OCI-LY7 (cell line): Measurements from ENCODE around the gene TCF12. TPM values are rescaled to one million over a fixed set of nuclear protein-coding genes. Genes with fewer than 3 reads are reported as not detected.

Source experiments
- BruUV-seq: library from RNA; stranded (reverse); fragments of 400-500 nt; replicated peaks from 2 replicates; lab custom pipeline; 2021; lab: Mats Ljungman, UMichigan
- CTCF ChIA-PET: fragments of 300-600 bp; sonication (Branson Sonifier 250); formaldehyde crosslinking; loops from one replicate; lab custom pipeline; 2022; ENCODE audit warnings: antibody characterized with exemption; ENCODE audit not compliant: unreplicated experiment; lab: Charles Lee
- POLR2A ChIA-PET: fragments of 300-600 bp; sonication (Branson Sonifier 250); formaldehyde crosslinking; loops from one replicate; lab custom pipeline; 2022; ENCODE audit warnings: antibody characterized with exemption; lab: Charles Lee
- DNase-seq: peaks from one replicate; pipeline ENCODE4 v3.0.0-alpha.2; 2015; ENCODE audit warnings: low spot score
- H2AFZ ChIP-seq: fragments of 200-600 bp; sonication (generic), shearing (Covaris generic); 2 replicates; pipeline ENCODE4 v1.6.1; 2014; ENCODE audit warnings: mild to moderate bottlenecking, antibody characterized with exemption, low read length, moderate library complexity
- H3K27ac ChIP-seq: fragments of 200-600 bp; sonication (generic); 2 replicates; pipeline ENCODE4 v1.5.1; 2014; ENCODE audit warnings: mixed run types, low read depth, mild to moderate bottlenecking, moderate library complexity, low read length, inconsistent platforms; ENCODE audit not compliant: poor library complexity, severe bottlenecking
- H3K36me3 ChIP-seq: fragments of 200-600 bp; sonication (generic); 2 replicates; pipeline ENCODE4 v1.6.1; 2014; ENCODE audit warnings: mild to moderate bottlenecking, antibody characterized with exemption, low read length, moderate library complexity, mixed read lengths; ENCODE audit not compliant: insufficient read depth
- H3K4me1 ChIP-seq: fragments of 200-600 bp; sonication (generic); 2 replicates; pipeline ENCODE4 v1.5.1; 2014; ENCODE audit warnings: mild to moderate bottlenecking, low read length; ENCODE audit not compliant: insufficient read depth, poor library complexity, severe bottlenecking
- H3K4me2 ChIP-seq: fragments of 200-600 bp; sonication (generic); 2 replicates; pipeline ENCODE4 v1.6.1; 2014; ENCODE audit warnings: mild to moderate bottlenecking, low read length
- H3K4me3 ChIP-seq: fragments of 200-600 bp; sonication (generic); 2 replicates; pipeline ENCODE4 v1.5.1; 2014; ENCODE audit warnings: mild to moderate bottlenecking, low read depth, low read length; ENCODE audit not compliant: poor library complexity, severe bottlenecking
- H3K79me2 ChIP-seq: fragments of 200-600 bp; sonication (generic); 2 replicates; pipeline ENCODE4 v1.6.1; 2016; ENCODE audit warnings: low read depth, mild to moderate bottlenecking, low read length, moderate library complexity, mixed read lengths; ENCODE audit not compliant: insufficient read depth
- H3K9me2 ChIP-seq: fragments of 200-600 bp; sonication (generic); 2 replicates; pipeline ENCODE4 v1.6.1; 2016; ENCODE audit warnings: mild to moderate bottlenecking, low read length, mixed read lengths; ENCODE audit not compliant: insufficient read depth
- H3K9me3 ChIP-seq: fragments of 200-600 bp; sonication (generic); 2 replicates; pipeline ENCODE4 v1.6.1; 2014; ENCODE audit warnings: mild to moderate bottlenecking, mixed run types, low read length, mixed read lengths
- H4K20me1 ChIP-seq: fragments of 200-600 bp; sonication (generic); 2 replicates; pipeline ENCODE4 v1.6.1; 2014; ENCODE audit warnings: mild to moderate bottlenecking, antibody characterized with exemption, low read length, moderate library complexity, mixed read lengths; ENCODE audit not compliant: insufficient read depth
- EZH2phosphoT487 ChIP-seq: fragments of 200-600 bp; sonication (generic); IDR thresholded peaks from 2 replicates; pipeline ENCODE4 v1.6.1; 2018; ENCODE audit warnings: low read depth, borderline replicate concordance, mild to moderate bottlenecking, mixed run types, antibody characterized with exemption, low read length, moderate library complexity, mixed read lengths
- intact Hi-C: fragments of 100-400 bp; cut with micrococcal nuclease; formaldehyde crosslinking; loops from one replicate; pipeline ENCODE4 v1.10.0; 2022; ENCODE audit not compliant: unreplicated experiment
- total RNA-seq, 2 experiments: library from RNA; depleted of rRNA in 1 of 2; stranded (reverse); fragments of >200 nt in 1 of 2; shearing (Covaris generic) in 1 of 2; gene quantifications; 2 replicates each; pipeline ENCODE4 v1.2.3, GENCODE V29; 2014 to 2022
- TF ChIP-seq, protein P1 (sequence below): fragments of 200-600 bp; sonication (generic); conservative IDR thresholded peaks from 2 replicates; pipeline ENCODE4 v1.5.1; 2014; ENCODE audit warnings: mild to moderate bottlenecking, antibody characterized with exemption, low read length, moderate library complexity, mixed read lengths

The TCF12 gene
- total RNA-seq, 2 experiments from 2014 or later, result 51.6 to 139 TPM

DNA sequence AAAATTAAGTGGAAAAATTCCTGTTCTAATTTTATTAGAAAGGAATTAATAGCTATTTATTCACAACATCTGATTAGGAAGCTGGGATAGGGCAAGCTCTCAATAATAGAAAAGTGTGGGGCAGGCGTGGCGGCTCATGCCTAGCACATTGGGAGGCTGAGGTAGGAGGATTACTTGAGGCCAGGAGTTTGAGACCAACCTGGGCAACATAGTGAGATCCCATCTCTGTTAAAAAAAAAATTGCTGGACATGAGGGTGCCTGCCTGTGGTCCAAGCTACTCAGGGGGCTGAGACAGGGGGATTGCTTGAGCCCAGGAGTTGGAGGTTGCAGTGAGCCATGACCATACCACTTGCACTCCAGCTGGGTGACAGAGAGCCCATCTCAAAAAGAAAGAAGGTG, 119.6 kb downstream of the TCF12 start:
- BruUV-seq, result no TSS peak
- no peak for DNase-seq
- Histone ChIP-seq H3K4me1 (peaks cover 16% of the 10 kb centered on the region), H2AFZ (no peak overlapping the region), H4K20me1 (peaks cover 18% of the 10 kb centered on the region), H3K79me2 (peaks cover 14% of the 10 kb centered on the region; the same call in 1 of the 2 replicates), H3K36me3 (no peaks in the 10 kb centered on the region), H3K4me3 (no peak overlapping the region), H3K4me2 (no peak overlapping the region), H3K9me2 (no peaks in the 10 kb centered on the region), H3K27ac (no peak overlapping the region), H3K9me3 (no peaks in the 10 kb centered on the region)
- TF ChIP-seq, protein P1, sequence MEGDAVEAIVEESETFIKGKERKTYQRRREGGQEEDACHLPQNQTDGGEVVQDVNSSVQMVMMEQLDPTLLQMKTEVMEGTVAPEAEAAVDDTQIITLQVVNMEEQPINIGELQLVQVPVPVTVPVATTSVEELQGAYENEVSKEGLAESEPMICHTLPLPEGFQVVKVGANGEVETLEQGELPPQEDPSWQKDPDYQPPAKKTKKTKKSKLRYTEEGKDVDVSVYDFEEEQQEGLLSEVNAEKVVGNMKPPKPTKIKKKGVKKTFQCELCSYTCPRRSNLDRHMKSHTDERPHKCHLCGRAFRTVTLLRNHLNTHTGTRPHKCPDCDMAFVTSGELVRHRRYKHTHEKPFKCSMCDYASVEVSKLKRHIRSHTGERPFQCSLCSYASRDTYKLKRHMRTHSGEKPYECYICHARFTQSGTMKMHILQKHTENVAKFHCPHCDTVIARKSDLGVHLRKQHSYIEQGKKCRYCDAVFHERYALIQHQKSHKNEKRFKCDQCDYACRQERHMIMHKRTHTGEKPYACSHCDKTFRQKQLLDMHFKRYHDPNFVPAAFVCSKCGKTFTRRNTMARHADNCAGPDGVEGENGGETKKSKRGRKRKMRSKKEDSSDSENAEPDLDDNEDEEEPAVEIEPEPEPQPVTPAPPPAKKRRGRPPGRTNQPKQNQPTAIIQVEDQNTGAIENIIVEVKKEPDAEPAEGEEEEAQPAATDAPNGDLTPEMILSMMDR, result no peak
- no peak for TF ChIP-seq EZH2phosphoT487
- POLR2A ChIA-PET, result interaction anchor here (0.7 to 1.0 kb wide), 2 partner anchors 9 to 12 kb away, joined by 3 to 5 read pairs; no protein-coding TSS in a partner anchor
- CTCF ChIA-PET, result interaction anchor here (0.5 kb wide), 1 partner anchor 113 kb away, joined by 5 read pairs; no protein-coding TSS in a partner anchor
- intact Hi-C loops, result no loop called here

DNA sequence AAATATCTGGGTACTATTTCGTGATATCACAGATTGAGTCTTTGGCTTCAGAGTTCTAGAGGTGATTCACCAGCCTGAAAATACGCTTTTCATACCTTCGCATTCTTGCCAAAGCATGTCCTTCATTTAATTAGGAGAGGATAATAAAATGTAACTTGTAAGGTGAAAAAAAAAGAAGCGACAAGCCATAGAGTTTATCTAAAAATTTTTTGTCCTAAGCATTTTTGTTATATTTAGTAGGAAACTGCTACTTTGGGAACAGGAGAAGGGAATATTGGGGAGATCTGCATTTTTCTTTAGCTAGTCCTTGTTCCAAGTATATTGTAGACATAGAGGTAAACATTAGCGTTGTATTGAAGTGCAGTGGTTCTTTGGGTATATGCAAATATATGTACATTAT, 120.1 kb downstream of the TCF12 start:
- Histone ChIP-seq H3K36me3 (no peaks in the 10 kb centered on the region), H3K4me1 (peaks cover 20% of the 10 kb centered on the region), H2AFZ (no peak overlapping the region), H3K9me3 (no peaks in the 10 kb centered on the region), H3K79me2 (peaks cover 14% of the 10 kb centered on the region; the same call in 1 of the 2 replicates), H3K4me3 (no peak overlapping the region), H3K4me2 (no peak overlapping the region), H4K20me1 (peaks cover 22% of the 10 kb centered on the region), H3K27ac (no peak overlapping the region), H3K9me2 (no peaks in the 10 kb centered on the region)
- ChIA-PET CTCF (no interaction called here), POLR2A (interaction anchor here (1.0 kb wide), 1 partner anchor 12 kb away, joined by 5 read pairs; no protein-coding TSS in a partner anchor)
- TF ChIP-seq, protein P1, result no peak
- no peak for TF ChIP-seq EZH2phosphoT487
- no TSS peak for BruUV-seq
- no peak for DNase-seq
- intact Hi-C loops, result no loop called here

DNA sequence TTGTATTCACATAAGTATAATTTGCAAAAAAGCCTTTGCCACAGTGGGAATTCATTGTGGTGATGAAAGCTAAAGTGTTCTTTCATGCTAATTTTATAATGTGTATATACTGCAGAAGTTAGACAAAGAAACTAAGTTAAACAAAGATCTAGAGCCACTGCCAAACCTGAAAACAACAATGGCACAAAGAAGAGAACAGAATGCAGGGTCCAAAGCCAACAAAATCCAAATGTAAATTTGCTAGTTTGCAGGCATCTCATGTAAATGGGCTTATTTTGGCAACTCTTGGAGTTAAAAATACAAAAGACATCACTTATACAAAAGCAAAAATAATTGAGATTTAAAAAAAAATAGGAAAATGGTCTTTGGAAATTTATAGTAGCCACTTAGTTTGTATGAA, 123.0 kb downstream of the TCF12 start:
- Histone ChIP-seq H4K20me1 (peaks cover 26% of the 10 kb centered on the region), H3K9me2 (no peaks in the 10 kb centered on the region), H3K9me3 (no peaks in the 10 kb centered on the region), H2AFZ (no peak overlapping the region), H3K4me2 (no peak overlapping the region), H3K36me3 (no peaks in the 10 kb centered on the region), H3K27ac (no peak overlapping the region), H3K4me1 (peaks cover 15% of the 10 kb centered on the region), H3K79me2 (peaks cover 14% of the 10 kb centered on the region; the same call in 1 of the 2 replicates), H3K4me3 (no peak overlapping the region)
- intact Hi-C loops, result no loop called here
- CTCF ChIA-PET, result no interaction called here
- no peak for DNase-seq
- POLR2A ChIA-PET, result interaction anchor here (0.7 to 1.1 kb wide), 2 partner anchors 17 to 578 kb away, joined by 3 read pairs; no protein-coding TSS in a partner anchor
- BruUV-seq, result no TSS peak
- TF ChIP-seq EZH2phosphoT487, result no peak
- TF ChIP-seq, protein P1, result no peak
